GM12878 (cell line): ENCODE data around the gene DDX24. TPM values are rescaled to one million over a fixed set of nuclear protein-coding genes. Genes with fewer than 3 reads are reported as not detected.

ENCODE experiments used
- ATAC-seq: fragments of 200-7000 bp; cut with Tn5 transposase; 3 replicates; pipeline ENCODE4 v1.9.1; 2020; ENCODE audit warnings: mild to moderate bottlenecking, moderate library complexity
- BruUV-seq: library from RNA; stranded (reverse); fragments of 400-500 nt; replicated peaks from 2 replicates; lab custom pipeline; 2021; lab: Mats Ljungman, UMichigan
- CTCF ChIA-PET: fragments of 300-600 bp; sonication (Branson Sonifier 250); formaldehyde crosslinking; extraction: SDS; loops from one replicate; lab custom pipeline; 2021; ENCODE audit warnings: inconsistent platforms; lab: Yijun Ruan, JAX
- POLR2A ChIA-PET: fragments of 350-600 bp; formaldehyde crosslinking; extraction: SDS; loops from one replicate; lab custom pipeline; 2021; ENCODE audit warnings: inconsistent platforms; lab: Charles Lee
- RAD21 ChIA-PET: fragments of 300-600 bp; sonication (Branson Sonifier 250); formaldehyde crosslinking; loops from one replicate; lab custom pipeline; 2023; ENCODE audit warnings: antibody characterized with exemption; ENCODE audit not compliant: unreplicated experiment; lab: Charles Lee
- SMC1A ChIA-PET: fragments of 300-600 bp; sonication (Branson Sonifier 250); formaldehyde crosslinking; loops from one replicate; lab custom pipeline; 2023; ENCODE audit not compliant: unreplicated experiment, uncharacterized antibody; lab: Charles Lee
- DNase-seq: peaks from one replicate; pipeline ENCODE4 v3.0.0-alpha.2; 2011; ENCODE audit warnings: low read depth, low spot score
- FAIRE-seq: peaks from 3 replicates; lab custom pipeline; 2011; peaks lifted over from hg19 to GRCh38; lab: Jason Lieb, UNC
- H2AFZ ChIP-seq: 2 replicates; pipeline ENCODE4 v1.6.0; 2011; ENCODE audit warnings: low read depth, low read length, control low read depth; ENCODE audit not compliant: control insufficient read depth
- H3K27ac ChIP-seq: 2 replicates; pipeline ENCODE4 v1.5.1; 2011; ENCODE audit warnings: control low read depth; ENCODE audit not compliant: control insufficient read depth, insufficient read depth
- H3K27me3 ChIP-seq, 2 experiments: replicated peaks in 1 of 2; 2 replicates each; pipeline versions ENCODE4 v1.6.0 to v1.6.1; 2011; ENCODE audit warnings: low read length in 1 of 2; ENCODE audit not compliant: control insufficient read depth in 2 of 2, insufficient read depth in 2 of 2
- H3K36me3 ChIP-seq, 2 experiments: 2 replicates each; pipeline ENCODE4 v1.5.1; 2011; ENCODE audit warnings: low read length in 1 of 2; ENCODE audit not compliant: control insufficient read depth in 2 of 2, insufficient read depth in 2 of 2
- H3K4me1 ChIP-seq: 2 replicates; pipeline ENCODE4 v1.6.1; 2011; ENCODE audit warnings: mild to moderate bottlenecking, low read length, moderate library complexity, mixed read lengths; ENCODE audit not compliant: control insufficient read depth, insufficient read depth
- H3K4me2 ChIP-seq: 2 replicates; pipeline ENCODE4 v1.6.0; 2011; ENCODE audit warnings: control low read depth; ENCODE audit not compliant: control insufficient read depth, insufficient read depth
- H3K4me3 ChIP-seq: fragments of 200-600 bp; sonication (generic); 2 replicates; pipeline ENCODE4 v1.5.1; 2016
- H3K79me2 ChIP-seq: 2 replicates; pipeline ENCODE4 v1.6.0; 2011; ENCODE audit warnings: low read length; ENCODE audit not compliant: control insufficient read depth, insufficient read depth
- H3K9ac ChIP-seq: 2 replicates; pipeline ENCODE4 v1.8.0; 2011; ENCODE audit warnings: low read length, control low read depth, mixed read lengths; ENCODE audit not compliant: control insufficient read depth, insufficient read depth
- H3K9me3 ChIP-seq: replicated peaks from 3 replicates; pipeline ENCODE4 v1.5.1; 2011; ENCODE audit warnings: mild to moderate bottlenecking, low read length; ENCODE audit not compliant: control insufficient read depth, insufficient read depth
- H4K20me1 ChIP-seq: 2 replicates; pipeline ENCODE4 v1.6.0; 2011; ENCODE audit not compliant: control insufficient read depth, insufficient read depth
- ASH2L ChIP-seq: fragments of 300-600, 200-600 bp; sonication (generic); IDR thresholded peaks from 2 replicates; pipeline ENCODE4 v1.6.1; 2017; ENCODE audit warnings: low read depth, mild to moderate bottlenecking, borderline replicate concordance
- CHD1 ChIP-seq: IDR thresholded peaks from 2 replicates; pipeline ENCODE4 v1.6.1; 2012; ENCODE audit warnings: low read depth, low read length, improper control_type of control experiment
- CREB1 ChIP-seq: IDR thresholded peaks from 2 replicates; pipeline ENCODE4 v1.6.1; 2012; ENCODE audit warnings: low read depth, mild to moderate bottlenecking, inconsistent platforms
- FOXM1 ChIP-seq: IDR thresholded peaks from 2 replicates; pipeline ENCODE4 v1.6.1; 2012; ENCODE audit warnings: low read depth, mild to moderate bottlenecking, inconsistent platforms, low read length, moderate library complexity
- KDM1A ChIP-seq: fragments of 200-600 bp; sonication (generic); IDR thresholded peaks from 2 replicates; pipeline ENCODE4 v1.6.1; 2016; ENCODE audit warnings: borderline replicate concordance
- PML ChIP-seq: IDR thresholded peaks from 2 replicates; pipeline ENCODE4 v1.6.1; 2012; ENCODE audit warnings: low read length, inconsistent platforms
- POLR2AphosphoS5 ChIP-seq: IDR thresholded peaks from 2 replicates; pipeline ENCODE4 v1.6.1; 2011; ENCODE audit warnings: mild to moderate bottlenecking, low read length, inconsistent platforms
- RB1 ChIP-seq: fragments of 450-650 bp; formaldehyde crosslinking; IDR thresholded peaks from 2 replicates; pipeline ENCODE4 v1.6.1; 2017; ENCODE audit warnings: mild to moderate bottlenecking, borderline replicate concordance
- RELA ChIP-seq: fragments of 450-650 bp; IDR thresholded peaks from 2 replicates; pipeline ENCODE4 v1.8.0; 2014; ENCODE audit warnings: borderline replicate concordance; ENCODE audit not compliant: partially characterized antibody
- SMARCA5 ChIP-seq: fragments of 450-650 bp; IDR thresholded peaks from 2 replicates; pipeline ENCODE4 v1.6.1; 2017; ENCODE audit warnings: mild to moderate bottlenecking
- STAT1 ChIP-seq: fragments of 450-650 bp; conservative IDR thresholded peaks from 2 replicates; pipeline ENCODE4 v1.6.1; 2014; ENCODE audit warnings: antibody characterized with exemption, mild to moderate bottlenecking
- ZNF274 ChIP-seq: IDR thresholded peaks from one replicate; pipeline ENCODE4 v1.8.0; 2011; ENCODE audit not compliant: insufficient read length, insufficient read depth
- WGBS: methylation state at CpG from one replicate; pipeline ENCODE4 v1.1.6; 2016; ENCODE audit warnings: low lambda C conversion rate; ENCODE audit not compliant: insufficient replicate concordance, insufficient coverage; ENCODE audit errors: missing lambda C conversion rate; 5-methylcytosine and 5-hydroxymethylcytosine counted together
- in situ Hi-C: fragments of 300-500 bp; cut with MboI; formaldehyde crosslinking; loops from 9 replicates; pipeline ENCODE4 v1.14.3; 2018; ENCODE audit warnings: mixed read lengths
- intact Hi-C: fragments of 100-400 bp; cut with micrococcal nuclease; formaldehyde crosslinking; loops from one replicate; pipeline ENCODE4 v1.14.2; 2022; ENCODE audit not compliant: unreplicated experiment
- polyA plus RNA-seq, 11 experiments: library from polyadenylated mRNA; depleted of rRNA in 4 of 11; unstranded in 6 of 11; stranded (reverse) in 5 of 11; fragments of >200 nt; fragmentation: Nextera tagmentation in 4 of 11; fragmentation: Illumina TruSeq in 1 of 11; extraction: Ambion mirVana in 4 of 11; extraction: Trizol in 1 of 11; gene quantifications; 1 replicate in 1 of 11; 2 replicates in 10 of 11; pipeline versions ENCODE4 v1.2.1 to v1.2.3, GENCODE V29; 2011 to 2016; ENCODE audit warnings: inconsistent platforms in 2 of 11, missing spikeins in 2 of 11, low read depth in 1 of 11
- total RNA-seq, 4 experiments: library from RNA; depleted of rRNA in 3 of 4; stranded (reverse); fragments of >200 nt in 3 of 4; fragmentation: Illumina TruSeq in 1 of 4; extraction: Trizol in 1 of 4; gene quantifications; 2 replicates each; pipeline versions ENCODE4 v1.2.1 to v1.2.3, GENCODE V29; 2013 to 2021
- TF ChIP-seq, protein P1 (sequence below): fragments of 450-650 bp; IDR thresholded peaks from 2 replicates; pipeline ENCODE4 v1.6.1; 2018; ENCODE audit warnings: mild to moderate bottlenecking, low read depth, moderate library complexity; ENCODE audit not compliant: partially characterized antibody

The DDX24 gene
- total and polyA plus RNA-seq, 10 of the 15 experiments (the other 5 are each of a cell fraction or from before 2014, with no cell fraction given) = 137 to 266 (median 184) TPM

- Histone ChIP-seq H3K4me1 (peaks cover 3% of the 10 kb centered on the region), H3K79me2 (peaks cover 89% of the 10 kb centered on the region), H3K9ac (no peak overlapping the region), H4K20me1 (peaks cover 5% of the 10 kb centered on the region; the same call in 1 of the 2 replicates), H3K27ac (no peak overlapping the region), H3K4me2 (peak overlapping the region; percentile 64), H2AFZ (no peak overlapping the region), H3K27me3 (no peaks in the 10 kb centered on the region), H3K9me3 (peaks cover 25% of the 10 kb centered on the region), H3K36me3 (peaks cover 0 to 20% of the 10 kb centered on the region in 2 experiments; a peak in 3 of 4 replicates), H3K4me3 (peak overlapping the region; percentile 49; the same call in 1 of the 2 replicates)
- FAIRE-seq (no peak), ATAC-seq (no peak), DNase-seq (no peak)
- ChIA-PET RAD21 (no interaction called here), SMC1A (interaction anchor here (0.6 kb wide), 1 partner anchor 104 kb away, joined by 3 read pairs; no protein-coding TSS in a partner anchor), CTCF (no interaction called here), POLR2A (no interaction called here)
- in situ Hi-C loops = no loop called here
- TF ChIP-seq FOXM1 (no peak), SMARCA5 (no peak), CHD1 (no peak), POLR2AphosphoS5 (peak; percentile 69)
- intact Hi-C loops = no loop called here
- BruUV-seq = no TSS peak
- 97% methylated on average over 7 of the region's 7 CpGs for WGBS
Measured at GRCh38 chr14:94077111-94077821, 3.7 kb downstream of the DDX24 start.

DNA sequence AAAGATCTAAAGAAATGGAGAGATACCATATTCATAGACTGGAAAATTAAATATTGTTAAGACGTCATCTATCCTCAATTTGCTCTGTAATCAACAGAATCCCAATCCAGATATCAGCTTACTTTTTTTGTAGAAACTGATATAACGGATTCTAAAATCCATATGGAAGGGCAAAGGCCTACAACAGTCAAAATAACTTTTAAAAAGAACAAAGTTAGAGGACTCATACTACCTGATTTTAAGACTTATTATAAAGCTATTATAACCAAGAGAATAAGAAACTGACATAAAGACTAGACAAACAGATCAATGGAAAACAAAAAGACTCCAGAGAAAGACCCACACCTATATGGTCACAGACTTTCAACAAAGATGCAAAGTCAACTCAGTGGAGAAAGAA, 6.0 kb downstream of the DDX24 start:
- TF ChIP-seq, protein P1, sequence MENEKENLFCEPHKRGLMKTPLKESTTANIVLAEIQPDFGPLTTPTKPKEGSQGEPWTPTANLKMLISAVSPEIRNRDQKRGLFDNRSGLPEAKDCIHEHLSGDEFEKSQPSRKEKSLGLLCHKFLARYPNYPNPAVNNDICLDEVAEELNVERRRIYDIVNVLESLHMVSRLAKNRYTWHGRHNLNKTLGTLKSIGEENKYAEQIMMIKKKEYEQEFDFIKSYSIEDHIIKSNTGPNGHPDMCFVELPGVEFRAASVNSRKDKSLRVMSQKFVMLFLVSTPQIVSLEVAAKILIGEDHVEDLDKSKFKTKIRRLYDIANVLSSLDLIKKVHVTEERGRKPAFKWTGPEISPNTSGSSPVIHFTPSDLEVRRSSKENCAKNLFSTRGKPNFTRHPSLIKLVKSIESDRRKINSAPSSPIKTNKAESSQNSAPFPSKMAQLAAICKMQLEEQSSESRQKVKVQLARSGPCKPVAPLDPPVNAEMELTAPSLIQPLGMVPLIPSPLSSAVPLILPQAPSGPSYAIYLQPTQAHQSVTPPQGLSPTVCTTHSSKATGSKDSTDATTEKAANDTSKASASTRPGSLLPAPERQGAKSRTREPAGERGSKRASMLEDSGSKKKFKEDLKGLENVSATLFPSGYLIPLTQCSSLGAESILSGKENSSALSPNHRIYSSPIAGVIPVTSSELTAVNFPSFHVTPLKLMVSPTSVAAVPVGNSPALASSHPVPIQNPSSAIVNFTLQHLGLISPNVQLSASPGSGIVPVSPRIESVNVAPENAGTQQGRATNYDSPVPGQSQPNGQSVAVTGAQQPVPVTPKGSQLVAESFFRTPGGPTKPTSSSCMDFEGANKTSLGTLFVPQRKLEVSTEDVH = no peak
- TF ChIP-seq PML = no peak
- peak; percentile 42 for TF ChIP-seq ZNF274
- TF ChIP-seq CREB1 = no peak
- no peak for TF ChIP-seq RB1
- TF ChIP-seq KDM1A = no peak
- no peak for TF ChIP-seq ASH2L
- no peak for TF ChIP-seq RELA
- TF ChIP-seq STAT1 = no peak
- RAD21 ChIA-PET = no interaction called here
- intact Hi-C loops (no loop called here), in situ Hi-C loops (no loop called here)
- Histone ChIP-seq H3K36me3 (peaks cover 0 to 20% of the 10 kb centered on the region in 2 experiments; a peak in 3 of 4 replicates), H2AFZ (no peak overlapping the region), H3K4me3 (no peak overlapping the region), H4K20me1 (peaks cover 5% of the 10 kb centered on the region; the same call in 1 of the 2 replicates), H3K9me3 (peaks cover 26% of the 10 kb centered on the region), H3K4me1 (peaks cover 3% of the 10 kb centered on the region), H3K9ac (no peak overlapping the region), H3K79me2 (peaks cover 89% of the 10 kb centered on the region), H3K4me2 (no peak overlapping the region), H3K27me3 (no peaks in the 10 kb centered on the region), H3K27ac (no peak overlapping the region)
- CTCF ChIA-PET = interaction anchor here (0.7 to 1.1 kb wide), 2 partner anchors 15 to 61 kb away, joined by 3 read pairs; no protein-coding TSS in a partner anchor
- SMC1A ChIA-PET = no interaction called here
- POLR2A ChIA-PET = no interaction called here
- DNase-seq (no peak), ATAC-seq (no peak), FAIRE-seq (no peak)
- WGBS = 97% methylated on average over 2 of the region's 2 CpGs
- no TSS peak for BruUV-seq
